K562 (cell line): ENCODE results near the gene FXYD4. TPM values are rescaled to one million over a fixed set of nuclear protein-coding genes. Genes with fewer than 3 reads are reported as not detected.

Source experiments
- C11orf30 ChIP-seq: fragments of 450-650 bp; IDR thresholded peaks from 2 replicates; pipeline ENCODE4 v1.6.1; 2016; ENCODE audit warnings: low read depth, mild to moderate bottlenecking
- CBX2 ChIP-seq: fragments of 200-600 bp; sonication (generic); IDR thresholded peaks from one replicate; pipeline ENCODE4 v1.6.1; 2012; ENCODE audit warnings: mild to moderate bottlenecking, low read length, inconsistent platforms; ENCODE audit not compliant: insufficient read depth, poor library complexity, severe bottlenecking
- EGR1 ChIP-seq: fragments of 450-650 bp; conservative IDR thresholded peaks from 2 replicates; pipeline ENCODE4 v1.6.1; 2017; ENCODE audit warnings: mild to moderate bottlenecking
- FOXA1 ChIP-seq: fragments of 450-650 bp; IDR thresholded peaks from 2 replicates; pipeline ENCODE4 v1.6.1; 2016; ENCODE audit warnings: mild to moderate bottlenecking, borderline replicate concordance
- MCM2 ChIP-seq: fragments of 450-650 bp; IDR thresholded peaks from 2 replicates; pipeline ENCODE4 v1.6.1; 2017; ENCODE audit warnings: low read depth, mild to moderate bottlenecking
- NR1H2 ChIP-seq: sonication (generic); formaldehyde crosslinking; IDR thresholded peaks from 2 replicates; pipeline ENCODE4 v1.4.0; 2020; ENCODE audit warnings: mild to moderate bottlenecking, missing genetic modification reagents
- ZFP36 ChIP-seq: fragments of 150-350 bp; IDR thresholded peaks from 2 replicates; pipeline ENCODE4 v1.6.1; 2018; ENCODE audit warnings: low read length, low read depth; ENCODE audit not compliant: partially characterized antibody
- ZKSCAN3 ChIP-seq: fragments of 250-450 bp; sonication (Bioruptor Pico); IDR thresholded peaks from 2 replicates; pipeline ENCODE4 v1.4.0; 2020
- ZNF146 ChIP-seq: IDR thresholded peaks from one replicate; pipeline ENCODE4 v1.6.1; 2018; ENCODE audit warnings: missing compliant biosample characterization; ENCODE audit not compliant: unreplicated experiment
- ZNF76 ChIP-seq: fragments of 250-450 bp; sonication (Bioruptor Pico); IDR thresholded peaks from 2 replicates; pipeline ENCODE4 v1.4.0; 2020; ENCODE audit warnings: mild to moderate bottlenecking, moderate library complexity, borderline replicate concordance
- polyA plus RNA-seq, 8 experiments: library from polyadenylated mRNA; depleted of rRNA in 4 of 8; stranded (reverse) in 5 of 8; unstranded in 3 of 8; fragments of >200 nt; fragmentation: Nextera tagmentation in 2 of 8; fragmentation: Illumina TruSeq in 1 of 8; extraction: Ambion mirVana in 2 of 8; extraction: Trizol in 1 of 8; gene quantifications; 2 replicates each; pipeline versions ENCODE4 v1.2.1 to v1.2.3, GENCODE V29; 2011 to 2014; ENCODE audit warnings: inconsistent platforms in 1 of 8, missing spikeins in 1 of 8
- total RNA-seq, 7 experiments: library from RNA; depleted of rRNA in 6 of 7; stranded (reverse); fragments of >200 nt in 6 of 7; fragmentation: Illumina TruSeq in 2 of 7; extraction: Trizol in 2 of 7; gene quantifications; 2 replicates each; pipeline versions ENCODE4 v1.2.1 to v1.2.3, GENCODE V29; 2011 to 2021; ENCODE audit warnings: low replicate concordance in 1 of 7
- TF ChIP-seq, protein P1 (sequence below): fragments of 450-650 bp; IDR thresholded peaks from 2 replicates; pipeline ENCODE4 v1.6.1; 2016; ENCODE audit warnings: mild to moderate bottlenecking, moderate library complexity
- TF ChIP-seq, protein P2 (sequence below): fragments of 250-450 bp; sonication (Bioruptor Pico); IDR thresholded peaks from 2 replicates; pipeline ENCODE4 v1.5.0; 2022; ENCODE audit warnings: mild to moderate bottlenecking
- TF ChIP-seq, protein P3 (sequence below): fragments of 250-450 bp; sonication (Bioruptor Pico); IDR thresholded peaks from 2 replicates; pipeline ENCODE4 v1.8.0; 2022; ENCODE audit warnings: inconsistent platforms

Gene FXYD4
- total and polyA plus RNA-seq, 9 of the 15 experiments (the other 6 are each of a cell fraction or from before 2014, with no cell fraction given) = not detected

DNA sequence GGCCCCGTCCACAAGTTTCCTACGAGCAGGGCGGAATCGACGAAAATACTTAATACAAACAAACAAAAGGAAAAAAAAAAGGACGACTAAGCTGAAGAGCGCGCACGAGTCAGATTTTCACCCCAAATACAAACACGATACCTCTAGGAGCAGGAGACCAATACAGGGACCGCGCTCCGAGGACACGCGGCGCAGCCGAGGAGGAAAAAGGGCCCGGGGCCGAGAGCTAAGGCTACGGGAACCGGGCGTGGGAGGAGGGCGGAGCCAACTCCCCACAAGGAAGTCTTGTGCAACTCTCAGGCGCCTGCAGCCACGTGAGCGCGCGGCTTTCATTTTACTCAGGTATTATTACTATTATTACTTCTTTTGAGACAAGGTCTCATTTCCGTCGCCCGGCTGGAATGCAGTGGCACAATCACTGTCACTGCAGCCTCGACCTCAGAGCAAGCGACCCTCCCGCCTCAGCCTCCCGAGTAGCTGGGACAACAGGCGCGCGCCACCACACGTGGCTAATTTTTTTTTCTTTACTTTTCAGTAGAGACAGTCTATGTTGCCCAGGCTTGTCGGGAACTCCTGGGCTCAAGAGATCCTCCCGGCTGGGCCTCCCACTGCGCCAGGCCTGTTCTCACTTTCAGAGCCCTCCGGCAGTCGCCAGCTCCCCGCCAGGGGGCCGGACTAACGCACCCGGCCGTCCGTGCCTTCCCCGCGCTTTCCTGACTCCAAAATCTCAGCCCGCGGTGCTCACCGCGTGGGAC lies 36.3 kb downstream of the FXYD4 start (continued):
- TF ChIP-seq, protein P1, sequence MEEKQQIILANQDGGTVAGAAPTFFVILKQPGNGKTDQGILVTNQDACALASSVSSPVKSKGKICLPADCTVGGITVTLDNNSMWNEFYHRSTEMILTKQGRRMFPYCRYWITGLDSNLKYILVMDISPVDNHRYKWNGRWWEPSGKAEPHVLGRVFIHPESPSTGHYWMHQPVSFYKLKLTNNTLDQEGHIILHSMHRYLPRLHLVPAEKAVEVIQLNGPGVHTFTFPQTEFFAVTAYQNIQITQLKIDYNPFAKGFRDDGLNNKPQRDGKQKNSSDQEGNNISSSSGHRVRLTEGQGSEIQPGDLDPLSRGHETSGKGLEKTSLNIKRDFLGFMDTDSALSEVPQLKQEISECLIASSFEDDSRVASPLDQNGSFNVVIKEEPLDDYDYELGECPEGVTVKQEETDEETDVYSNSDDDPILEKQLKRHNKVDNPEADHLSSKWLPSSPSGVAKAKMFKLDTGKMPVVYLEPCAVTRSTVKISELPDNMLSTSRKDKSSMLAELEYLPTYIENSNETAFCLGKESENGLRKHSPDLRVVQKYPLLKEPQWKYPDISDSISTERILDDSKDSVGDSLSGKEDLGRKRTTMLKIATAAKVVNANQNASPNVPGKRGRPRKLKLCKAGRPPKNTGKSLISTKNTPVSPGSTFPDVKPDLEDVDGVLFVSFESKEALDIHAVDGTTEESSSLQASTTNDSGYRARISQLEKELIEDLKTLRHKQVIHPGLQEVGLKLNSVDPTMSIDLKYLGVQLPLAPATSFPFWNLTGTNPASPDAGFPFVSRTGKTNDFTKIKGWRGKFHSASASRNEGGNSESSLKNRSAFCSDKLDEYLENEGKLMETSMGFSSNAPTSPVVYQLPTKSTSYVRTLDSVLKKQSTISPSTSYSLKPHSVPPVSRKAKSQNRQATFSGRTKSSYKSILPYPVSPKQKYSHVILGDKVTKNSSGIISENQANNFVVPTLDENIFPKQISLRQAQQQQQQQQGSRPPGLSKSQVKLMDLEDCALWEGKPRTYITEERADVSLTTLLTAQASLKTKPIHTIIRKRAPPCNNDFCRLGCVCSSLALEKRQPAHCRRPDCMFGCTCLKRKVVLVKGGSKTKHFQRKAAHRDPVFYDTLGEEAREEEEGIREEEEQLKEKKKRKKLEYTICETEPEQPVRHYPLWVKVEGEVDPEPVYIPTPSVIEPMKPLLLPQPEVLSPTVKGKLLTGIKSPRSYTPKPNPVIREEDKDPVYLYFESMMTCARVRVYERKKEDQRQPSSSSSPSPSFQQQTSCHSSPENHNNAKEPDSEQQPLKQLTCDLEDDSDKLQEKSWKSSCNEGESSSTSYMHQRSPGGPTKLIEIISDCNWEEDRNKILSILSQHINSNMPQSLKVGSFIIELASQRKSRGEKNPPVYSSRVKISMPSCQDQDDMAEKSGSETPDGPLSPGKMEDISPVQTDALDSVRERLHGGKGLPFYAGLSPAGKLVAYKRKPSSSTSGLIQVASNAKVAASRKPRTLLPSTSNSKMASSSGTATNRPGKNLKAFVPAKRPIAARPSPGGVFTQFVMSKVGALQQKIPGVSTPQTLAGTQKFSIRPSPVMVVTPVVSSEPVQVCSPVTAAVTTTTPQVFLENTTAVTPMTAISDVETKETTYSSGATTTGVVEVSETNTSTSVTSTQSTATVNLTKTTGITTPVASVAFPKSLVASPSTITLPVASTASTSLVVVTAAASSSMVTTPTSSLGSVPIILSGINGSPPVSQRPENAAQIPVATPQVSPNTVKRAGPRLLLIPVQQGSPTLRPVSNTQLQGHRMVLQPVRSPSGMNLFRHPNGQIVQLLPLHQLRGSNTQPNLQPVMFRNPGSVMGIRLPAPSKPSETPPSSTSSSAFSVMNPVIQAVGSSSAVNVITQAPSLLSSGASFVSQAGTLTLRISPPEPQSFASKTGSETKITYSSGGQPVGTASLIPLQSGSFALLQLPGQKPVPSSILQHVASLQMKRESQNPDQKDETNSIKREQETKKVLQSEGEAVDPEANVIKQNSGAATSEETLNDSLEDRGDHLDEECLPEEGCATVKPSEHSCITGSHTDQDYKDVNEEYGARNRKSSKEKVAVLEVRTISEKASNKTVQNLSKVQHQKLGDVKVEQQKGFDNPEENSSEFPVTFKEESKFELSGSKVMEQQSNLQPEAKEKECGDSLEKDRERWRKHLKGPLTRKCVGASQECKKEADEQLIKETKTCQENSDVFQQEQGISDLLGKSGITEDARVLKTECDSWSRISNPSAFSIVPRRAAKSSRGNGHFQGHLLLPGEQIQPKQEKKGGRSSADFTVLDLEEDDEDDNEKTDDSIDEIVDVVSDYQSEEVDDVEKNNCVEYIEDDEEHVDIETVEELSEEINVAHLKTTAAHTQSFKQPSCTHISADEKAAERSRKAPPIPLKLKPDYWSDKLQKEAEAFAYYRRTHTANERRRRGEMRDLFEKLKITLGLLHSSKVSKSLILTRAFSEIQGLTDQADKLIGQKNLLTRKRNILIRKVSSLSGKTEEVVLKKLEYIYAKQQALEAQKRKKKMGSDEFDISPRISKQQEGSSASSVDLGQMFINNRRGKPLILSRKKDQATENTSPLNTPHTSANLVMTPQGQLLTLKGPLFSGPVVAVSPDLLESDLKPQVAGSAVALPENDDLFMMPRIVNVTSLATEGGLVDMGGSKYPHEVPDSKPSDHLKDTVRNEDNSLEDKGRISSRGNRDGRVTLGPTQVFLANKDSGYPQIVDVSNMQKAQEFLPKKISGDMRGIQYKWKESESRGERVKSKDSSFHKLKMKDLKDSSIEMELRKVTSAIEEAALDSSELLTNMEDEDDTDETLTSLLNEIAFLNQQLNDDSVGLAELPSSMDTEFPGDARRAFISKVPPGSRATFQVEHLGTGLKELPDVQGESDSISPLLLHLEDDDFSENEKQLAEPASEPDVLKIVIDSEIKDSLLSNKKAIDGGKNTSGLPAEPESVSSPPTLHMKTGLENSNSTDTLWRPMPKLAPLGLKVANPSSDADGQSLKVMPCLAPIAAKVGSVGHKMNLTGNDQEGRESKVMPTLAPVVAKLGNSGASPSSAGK = no peak
- no peak for TF ChIP-seq ZNF76 (CRISPR knock-in tag)
- TF ChIP-seq EGR1 = peak; percentile 98
- peak; percentile 19 for TF ChIP-seq ZFP36
- TF ChIP-seq FOXA1 = no peak
- 0 out of 2 replicates have a peak, but pooled peaks have one; percentile 21 for TF ChIP-seq ZKSCAN3 (CRISPR knock-in tag)
- no peak for TF ChIP-seq CBX2
- no peak for TF ChIP-seq NR1H2 (CRISPR knock-in tag)
- peak; percentile 33 for TF ChIP-seq ZNF146 (CRISPR knock-in tag)
- TF ChIP-seq, protein P2, sequence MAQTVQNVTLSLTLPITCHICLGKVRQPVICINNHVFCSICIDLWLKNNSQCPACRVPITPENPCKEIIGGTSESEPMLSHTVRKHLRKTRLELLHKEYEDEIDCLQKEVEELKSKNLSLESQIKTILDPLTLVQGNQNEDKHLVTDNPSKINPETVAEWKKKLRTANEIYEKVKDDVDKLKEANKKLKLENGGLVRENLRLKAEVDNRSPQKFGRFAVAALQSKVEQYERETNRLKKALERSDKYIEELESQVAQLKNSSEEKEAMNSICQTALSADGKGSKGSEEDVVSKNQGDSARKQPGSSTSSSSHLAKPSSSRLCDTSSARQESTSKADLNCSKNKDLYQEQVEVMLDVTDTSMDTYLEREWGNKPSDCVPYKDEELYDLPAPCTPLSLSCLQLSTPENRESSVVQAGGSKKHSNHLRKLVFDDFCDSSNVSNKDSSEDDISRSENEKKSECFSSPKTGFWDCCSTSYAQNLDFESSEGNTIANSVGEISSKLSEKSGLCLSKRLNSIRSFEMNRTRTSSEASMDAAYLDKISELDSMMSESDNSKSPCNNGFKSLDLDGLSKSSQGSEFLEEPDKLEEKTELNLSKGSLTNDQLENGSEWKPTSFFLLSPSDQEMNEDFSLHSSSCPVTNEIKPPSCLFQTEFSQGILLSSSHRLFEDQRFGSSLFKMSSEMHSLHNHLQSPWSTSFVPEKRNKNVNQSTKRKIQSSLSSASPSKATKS (CRISPR knock-in tag) = no peak
- TF ChIP-seq, protein P3, sequence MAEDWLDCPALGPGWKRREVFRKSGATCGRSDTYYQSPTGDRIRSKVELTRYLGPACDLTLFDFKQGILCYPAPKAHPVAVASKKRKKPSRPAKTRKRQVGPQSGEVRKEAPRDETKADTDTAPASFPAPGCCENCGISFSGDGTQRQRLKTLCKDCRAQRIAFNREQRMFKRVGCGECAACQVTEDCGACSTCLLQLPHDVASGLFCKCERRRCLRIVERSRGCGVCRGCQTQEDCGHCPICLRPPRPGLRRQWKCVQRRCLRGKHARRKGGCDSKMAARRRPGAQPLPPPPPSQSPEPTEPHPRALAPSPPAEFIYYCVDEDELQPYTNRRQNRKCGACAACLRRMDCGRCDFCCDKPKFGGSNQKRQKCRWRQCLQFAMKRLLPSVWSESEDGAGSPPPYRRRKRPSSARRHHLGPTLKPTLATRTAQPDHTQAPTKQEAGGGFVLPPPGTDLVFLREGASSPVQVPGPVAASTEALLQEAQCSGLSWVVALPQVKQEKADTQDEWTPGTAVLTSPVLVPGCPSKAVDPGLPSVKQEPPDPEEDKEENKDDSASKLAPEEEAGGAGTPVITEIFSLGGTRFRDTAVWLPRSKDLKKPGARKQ (CRISPR knock-in tag) = no peak
- TF ChIP-seq MCM2 = no peak
- no peak for TF ChIP-seq C11orf30
